Sigmoid colon (tissue), 4 donors: Measurements from ENCODE around the gene DNAI1.

Experiments used
- POLR2AphosphoS5 ChIP-seq, 4 donors: sonication (generic); formaldehyde crosslinking; IDR thresholded peaks; one replicate each; pipeline ENCODE4 v1.6.1; 2017; ENCODE audit warnings: antibody characterized with exemption in 4 of 4
- TF ChIP-seq, protein P1 (sequence below), 4 experiments: fragments of 450-650 bp in 3 of 4; fragments of 200-600 bp in 1 of 4; IDR thresholded peaks; one replicate each; pipeline ENCODE4 v1.5.1; 2016 to 2019; ENCODE audit warnings: antibody characterized with exemption in 4 of 4, mild to moderate bottlenecking in 3 of 4, moderate library complexity in 2 of 4

DNA sequence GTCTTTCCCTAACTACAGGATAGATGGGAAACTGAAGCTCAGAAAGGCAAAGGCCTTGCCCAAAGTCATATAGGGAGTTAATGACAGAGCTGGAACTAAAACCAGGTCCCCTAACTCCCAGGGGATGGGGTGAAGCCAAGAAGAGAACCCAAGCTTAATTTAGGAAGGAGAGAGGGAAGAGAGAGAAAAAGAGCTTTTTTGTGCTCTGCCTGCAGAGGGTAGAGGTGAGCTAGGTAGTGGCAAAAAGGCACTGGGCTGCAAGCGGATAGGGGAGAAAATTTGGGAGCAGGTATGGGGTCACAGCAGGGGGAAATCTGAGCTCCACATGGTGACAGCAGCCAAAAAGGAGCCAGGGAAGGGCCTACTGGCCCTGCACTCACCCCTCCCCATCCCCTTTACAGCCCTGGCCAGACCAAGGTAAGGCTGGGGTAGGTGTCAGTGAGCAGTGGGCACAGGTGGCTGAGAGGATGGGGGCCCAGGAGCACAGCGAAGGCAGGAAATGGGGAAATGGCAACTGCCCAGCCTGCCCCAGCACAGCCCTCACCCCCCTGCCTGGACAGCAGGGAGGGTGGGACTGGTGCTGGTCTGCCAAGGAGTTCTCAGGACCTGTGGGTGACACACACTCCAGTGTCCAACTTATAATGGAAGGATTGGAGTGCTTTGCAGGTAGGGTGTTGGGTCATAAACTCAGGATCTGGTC is 60.9 kb downstream of the DNAI1 start:
- no peak for TF ChIP-seq POLR2AphosphoS5 (IDR thresholded peaks at IDR 0.05)
- TF ChIP-seq, protein P1, sequence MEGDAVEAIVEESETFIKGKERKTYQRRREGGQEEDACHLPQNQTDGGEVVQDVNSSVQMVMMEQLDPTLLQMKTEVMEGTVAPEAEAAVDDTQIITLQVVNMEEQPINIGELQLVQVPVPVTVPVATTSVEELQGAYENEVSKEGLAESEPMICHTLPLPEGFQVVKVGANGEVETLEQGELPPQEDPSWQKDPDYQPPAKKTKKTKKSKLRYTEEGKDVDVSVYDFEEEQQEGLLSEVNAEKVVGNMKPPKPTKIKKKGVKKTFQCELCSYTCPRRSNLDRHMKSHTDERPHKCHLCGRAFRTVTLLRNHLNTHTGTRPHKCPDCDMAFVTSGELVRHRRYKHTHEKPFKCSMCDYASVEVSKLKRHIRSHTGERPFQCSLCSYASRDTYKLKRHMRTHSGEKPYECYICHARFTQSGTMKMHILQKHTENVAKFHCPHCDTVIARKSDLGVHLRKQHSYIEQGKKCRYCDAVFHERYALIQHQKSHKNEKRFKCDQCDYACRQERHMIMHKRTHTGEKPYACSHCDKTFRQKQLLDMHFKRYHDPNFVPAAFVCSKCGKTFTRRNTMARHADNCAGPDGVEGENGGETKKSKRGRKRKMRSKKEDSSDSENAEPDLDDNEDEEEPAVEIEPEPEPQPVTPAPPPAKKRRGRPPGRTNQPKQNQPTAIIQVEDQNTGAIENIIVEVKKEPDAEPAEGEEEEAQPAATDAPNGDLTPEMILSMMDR (IDR thresholded peaks at IDR 0.05) = no peak
